CD4-positive, CD25-positive, alpha-beta regulatory T cell (primary cell): Measurements from ENCODE around the gene PCDH1. TPM values are rescaled to one million over a fixed set of nuclear protein-coding genes. Genes with fewer than 3 reads are reported as not detected.

Experiments used
- ATAC-seq, 2 donors: fragments of 150-1000 bp; cut with Tn5 transposase; one replicate each; pipeline ENCODE4 v1.10.0; 2021; ENCODE audit warnings: low read depth in 2 of 2, moderate number of reproducible peaks in 2 of 2, moderate library complexity in 1 of 2
- DNase-seq, 3 donors: peaks; one replicate each; pipeline versions ENCODE4 v3.0.0 to v3.0.0-alpha.2; 2012 to 2022; ENCODE audit warnings: mixed read lengths in 1 of 3
- H3K27ac ChIP-seq: one replicate; pipeline ENCODE4 v1.7.0; 2013; ENCODE audit warnings: mild to moderate bottlenecking, low read length; ENCODE audit not compliant: insufficient read depth, poor library complexity, severe bottlenecking
- H3K27me3 ChIP-seq: one replicate; pipeline ENCODE4 v1.7.0; 2013; ENCODE audit warnings: low read length; ENCODE audit not compliant: control insufficient read depth, insufficient read depth
- H3K36me3 ChIP-seq: one replicate; pipeline ENCODE4 v1.7.0; 2013; ENCODE audit warnings: mild to moderate bottlenecking, low read length, moderate library complexity; ENCODE audit not compliant: control insufficient read depth, insufficient read depth
- H3K4me1 ChIP-seq: 2 replicates; pipeline ENCODE4 v1.7.0; 2013; ENCODE audit warnings: mild to moderate bottlenecking, low read length; ENCODE audit not compliant: insufficient read depth, control insufficient read depth, poor library complexity, severe bottlenecking
- H3K4me3 ChIP-seq: one replicate; pipeline ENCODE4 v1.7.0; 2013; ENCODE audit warnings: low read depth, mild to moderate bottlenecking, low read length, moderate library complexity
- H3K9me3 ChIP-seq, 2 experiments: 1 replicate in 1 of 2; 2 replicates in 1 of 2; pipeline ENCODE4 v1.7.0; 2013; ENCODE audit warnings: low read length in 2 of 2, mild to moderate bottlenecking in 1 of 2, moderate library complexity in 1 of 2; ENCODE audit not compliant: control insufficient read depth in 2 of 2
- H3K27ac Mint-ChIP-seq, 3 donors: one replicate each; pipeline ENCODE4 v1.8.0; 2020 to 2022; ENCODE audit warnings: mild to moderate bottlenecking in 3 of 3, mixed read lengths in 3 of 3, moderate library complexity in 2 of 3
- H3K27me3 Mint-ChIP-seq: one replicate; pipeline ENCODE4 v1.8.0; 2022; ENCODE audit warnings: mild to moderate bottlenecking, mixed read lengths
- H3K36me3 Mint-ChIP-seq: one replicate; pipeline ENCODE4 v1.8.0; 2020; ENCODE audit warnings: mixed read lengths
- H3K4me1 Mint-ChIP-seq, 4 donors: one replicate each; pipeline ENCODE4 v1.8.0; 2020 to 2022; ENCODE audit warnings: mixed read lengths in 4 of 4, mild to moderate bottlenecking in 1 of 4
- H3K4me3 Mint-ChIP-seq, 4 donors: one replicate each; pipeline ENCODE4 v1.8.0; 2020 to 2022; ENCODE audit warnings: mild to moderate bottlenecking in 4 of 4, mixed read lengths in 4 of 4, moderate library complexity in 3 of 4
- H3K9me3 Mint-ChIP-seq, 7 donors: one replicate each; pipeline ENCODE4 v1.8.0; 2020 to 2022; ENCODE audit warnings: mixed read lengths in 7 of 7, mild to moderate bottlenecking in 3 of 7, moderate library complexity in 2 of 7
- polyA plus RNA-seq, 4 donors: library from polyadenylated mRNA; unstranded; fragments of 300-500 nt; fragmentation: Illumina TruSeq; gene quantifications; one replicate each; pipeline ENCODE4 v1.2.3, GENCODE V29; 2021
- total RNA-seq: library from RNA; stranded (reverse); gene quantifications from one replicate; pipeline ENCODE4 v1.2.3, GENCODE V29; 2022

PCDH1 gene
- total and polyA plus RNA-seq, 5 donors from 2014 or later, result 0.20 to 2.6 (median 1.3) TPM

DNA sequence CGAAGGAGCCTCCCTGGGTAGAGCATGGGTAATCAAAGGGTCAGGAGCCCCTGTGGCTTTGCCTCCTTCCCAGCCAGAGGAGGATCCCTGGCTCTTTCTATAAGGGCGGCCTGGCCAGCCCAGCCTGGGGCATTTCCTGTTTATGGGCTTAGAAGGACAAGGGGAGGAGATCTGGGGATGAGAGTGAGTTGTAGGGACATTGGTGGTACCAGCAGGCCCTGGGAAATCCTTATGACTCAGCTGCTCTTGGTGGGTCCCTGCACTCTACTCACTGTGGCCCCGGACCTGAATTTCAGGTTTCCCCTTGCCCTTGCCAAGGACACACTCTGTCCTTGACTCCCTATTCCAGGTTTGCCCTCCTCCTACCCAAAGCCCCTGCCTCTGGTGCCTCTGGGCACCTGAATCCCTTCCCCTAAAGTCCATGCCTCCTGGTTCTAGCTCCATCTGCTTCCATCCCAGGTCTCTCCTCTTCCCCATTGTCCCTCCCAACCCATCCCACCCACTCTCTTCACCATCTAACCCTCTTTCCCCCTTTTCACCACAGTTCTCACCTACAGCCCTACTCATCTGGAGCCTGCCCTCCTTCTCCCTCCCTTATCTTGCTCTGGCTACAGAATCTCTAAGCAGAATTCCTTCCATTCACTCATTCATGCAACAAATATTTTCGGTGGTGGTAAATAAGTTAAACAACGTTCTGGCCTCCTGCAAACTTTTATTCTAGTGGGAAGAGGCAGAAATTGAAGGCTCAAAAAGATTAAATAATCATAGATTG is 34.9 kb downstream of the PCDH1 start:
- peaks cover 2% of the 10 kb centered on the region for H3K27me3 ChIP-seq
- peak overlapping the region in 1 of 4 donors; percentile 58 for H3K4me3 Mint-ChIP-seq

DNA sequence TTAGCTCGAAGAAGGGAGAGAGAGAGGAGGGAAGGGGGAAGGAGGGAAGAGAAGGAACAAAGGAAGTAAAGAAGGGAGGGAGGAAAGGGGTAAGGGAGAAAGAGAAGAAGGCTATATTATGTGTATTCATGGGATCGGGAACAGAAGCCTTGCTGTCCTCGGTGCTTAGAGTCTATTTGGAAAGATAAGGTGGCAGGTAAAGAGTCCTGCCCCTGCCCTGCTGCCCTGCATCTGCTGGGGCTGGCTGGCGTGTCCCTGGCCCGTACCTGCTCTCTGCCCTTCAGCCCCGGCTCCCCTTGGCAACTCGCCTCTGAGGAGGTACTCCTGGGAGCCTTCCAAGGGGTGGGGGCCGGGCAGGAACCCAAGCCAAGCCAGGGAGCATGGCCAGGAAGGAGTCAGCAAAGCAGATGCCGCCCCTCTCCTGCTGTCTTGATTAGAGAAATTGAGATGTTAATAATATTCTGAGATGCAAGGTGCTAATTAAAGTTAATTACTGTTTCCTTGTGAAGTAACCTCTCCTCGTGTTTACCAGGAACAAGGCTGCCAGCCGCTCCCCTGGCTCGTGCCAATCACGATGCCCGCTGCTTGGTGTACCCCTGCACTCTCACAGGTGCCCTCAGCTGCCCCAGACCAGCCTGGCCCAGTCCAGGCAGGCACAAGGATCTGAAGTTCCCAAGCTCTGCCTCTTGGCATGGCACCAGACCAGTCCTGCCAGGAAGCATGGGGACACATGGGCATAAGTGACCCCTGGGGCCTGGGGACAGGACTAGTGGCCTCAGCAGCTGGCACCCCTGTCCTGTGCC is 36.6 kb downstream of the PCDH1 start:
- Mint-ChIP-seq H3K4me1 (peaks cover 0 to 7% (median 7%) of the 10 kb centered on the region in 4 donors), H3K36me3 (no peaks in the 10 kb centered on the region), H3K27ac (no peak overlapping the region), H3K27me3 (peaks cover 35% of the 10 kb centered on the region), H3K9me3 (no peaks in the 10 kb centered on the region), H3K4me3 (no peak overlapping the region)
- Histone ChIP-seq H3K27ac (no peak overlapping the region), H3K4me3 (no peak overlapping the region), H3K27me3 (peaks cover 2% of the 10 kb centered on the region), H3K36me3 (no peaks in the 10 kb centered on the region), H3K4me1 (no peaks in the 10 kb centered on the region), H3K9me3 (no peaks in the 10 kb centered on the region)
- DNase-seq, result no peak
- ATAC-seq, result no peak

More for the DNA sequence above, 34.9 kb downstream of the PCDH1 start:
- H3K27me3 Mint-ChIP-seq, result peaks cover 24% of the 10 kb centered on the region
- no peak for ATAC-seq
- H3K4me1 Mint-ChIP-seq, result peaks cover 0 to 10% (median 6%) of the 10 kb centered on the region in 4 donors
- H3K36me3 Mint-ChIP-seq, result no peaks in the 10 kb centered on the region
- H3K4me1 ChIP-seq, result no peaks in the 10 kb centered on the region
- H3K9me3 ChIP-seq, result no peaks in the 10 kb centered on the region
- H3K4me3 ChIP-seq, result no peak overlapping the region
- no peaks in the 10 kb centered on the region for H3K9me3 Mint-ChIP-seq
- H3K27ac Mint-ChIP-seq, result no peak overlapping the region
- no peak overlapping the region for H3K27ac ChIP-seq
- DNase-seq, result no peak
- no peaks in the 10 kb centered on the region for H3K36me3 ChIP-seq

DNA sequence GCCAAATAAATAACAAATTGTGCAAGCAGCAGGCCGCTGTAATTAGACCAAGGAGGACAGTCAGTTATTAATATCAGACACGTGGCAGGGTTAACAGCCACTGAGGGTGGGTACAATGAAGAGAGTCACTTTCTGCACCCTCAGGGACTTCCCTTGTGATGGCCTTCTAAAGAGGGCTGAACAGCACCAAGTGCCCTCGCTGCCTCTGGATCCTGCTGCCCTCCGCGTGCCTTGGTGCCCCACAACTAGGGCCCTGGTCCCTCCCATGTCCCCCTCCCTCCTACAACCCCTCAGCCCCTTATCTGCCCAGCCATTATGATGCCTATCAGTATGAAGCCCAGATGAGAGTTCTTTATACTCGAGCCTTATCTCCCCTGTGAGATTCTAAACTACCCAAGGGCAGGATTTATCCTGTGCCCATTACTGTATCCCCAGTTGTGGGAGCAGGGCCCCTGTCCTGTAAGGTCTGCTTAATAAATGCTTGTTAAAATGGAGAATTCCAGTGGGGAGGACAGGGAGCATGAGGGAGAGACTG is 37.3 kb downstream of the PCDH1 start:
- H3K27ac ChIP-seq, result no peak overlapping the region
- H3K4me3 ChIP-seq, result no peak overlapping the region
- no peaks in the 10 kb centered on the region for H3K9me3 ChIP-seq
- H3K27me3 Mint-ChIP-seq, result peaks cover 38% of the 10 kb centered on the region
- H3K4me1 ChIP-seq, result peaks cover 3% of the 10 kb centered on the region
- ATAC-seq, result no peak
- no peak overlapping the region for H3K4me3 Mint-ChIP-seq
- H3K27ac Mint-ChIP-seq, result no peak overlapping the region
- H3K9me3 Mint-ChIP-seq, result no peaks in the 10 kb centered on the region
- no peaks in the 10 kb centered on the region for H3K36me3 Mint-ChIP-seq
- DNase-seq, result no peak
- peaks cover 0 to 9% (median 5%) of the 10 kb centered on the region in 4 donors for H3K4me1 Mint-ChIP-seq
- H3K36me3 ChIP-seq, result no peaks in the 10 kb centered on the region
- peaks cover 2% of the 10 kb centered on the region for H3K27me3 ChIP-seq

DNA sequence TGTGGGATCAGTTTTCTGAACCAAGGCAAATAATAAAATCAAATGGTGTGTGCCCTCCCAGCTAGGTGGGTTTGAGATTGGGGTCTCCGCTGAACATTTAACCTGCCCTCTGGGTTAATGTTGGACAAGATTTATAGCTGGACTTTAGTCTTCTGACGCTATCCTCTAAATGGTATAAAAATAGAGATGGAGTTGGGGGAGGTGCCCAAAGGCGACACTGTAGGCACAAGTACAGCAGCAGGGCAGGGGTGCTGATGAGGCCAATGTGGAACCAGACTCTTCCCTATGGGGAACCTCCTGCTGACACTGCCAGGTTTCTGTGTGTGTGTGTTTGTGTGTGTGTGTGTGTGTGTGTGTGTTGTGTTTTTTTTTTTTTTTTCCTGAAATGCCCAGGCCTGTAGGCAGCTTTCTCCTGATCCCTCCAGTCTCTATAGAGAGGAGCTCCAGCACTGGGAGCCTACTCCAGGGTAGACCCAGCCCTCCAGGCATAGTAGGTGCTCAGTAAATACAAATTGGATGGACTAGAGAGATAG is 37.9 kb downstream of the PCDH1 start:
- Mint-ChIP-seq H3K4me1 (peaks cover 0 to 9% (median 3%) of the 10 kb centered on the region in 4 donors), H3K27me3 (peaks cover 37% of the 10 kb centered on the region), H3K36me3 (no peaks in the 10 kb centered on the region), H3K27ac (no peak overlapping the region), H3K9me3 (no peaks in the 10 kb centered on the region), H3K4me3 (no peak overlapping the region)
- Histone ChIP-seq H3K36me3 (no peaks in the 10 kb centered on the region), H3K4me1 (peaks cover 3% of the 10 kb centered on the region), H3K9me3 (no peaks in the 10 kb centered on the region), H3K27me3 (peaks cover 2% of the 10 kb centered on the region), H3K27ac (no peak overlapping the region), H3K4me3 (no peak overlapping the region)
- ATAC-seq, result no peak
- no peak for DNase-seq

DNA sequence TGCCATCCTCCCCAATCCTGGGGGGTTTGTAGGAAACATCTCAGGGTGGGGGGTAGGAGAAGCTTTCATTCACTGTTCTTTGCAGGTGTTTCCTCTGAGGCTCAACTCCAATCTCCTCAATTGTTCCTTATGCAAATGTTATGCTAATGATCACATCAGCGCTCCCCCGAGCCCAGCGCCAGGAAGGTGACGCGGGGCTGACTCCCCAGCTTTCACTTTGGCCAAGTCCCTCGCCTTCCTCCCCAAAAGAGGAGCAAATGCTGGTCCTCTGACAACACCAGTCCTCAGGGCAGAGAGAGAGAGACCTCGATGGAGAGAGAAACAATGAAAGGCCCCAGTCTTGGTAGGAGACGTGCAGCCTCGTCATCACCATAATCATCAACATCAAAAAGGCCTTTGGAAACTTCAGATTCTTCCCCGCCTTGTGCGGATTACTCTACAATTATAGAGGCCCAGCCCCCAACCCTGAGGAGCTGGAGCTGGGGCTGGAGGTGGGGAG is 39.1 kb downstream of the PCDH1 start:
- Mint-ChIP-seq H3K4me3 (no peak overlapping the region), H3K27me3 (peaks cover 27% of the 10 kb centered on the region)

DNA sequence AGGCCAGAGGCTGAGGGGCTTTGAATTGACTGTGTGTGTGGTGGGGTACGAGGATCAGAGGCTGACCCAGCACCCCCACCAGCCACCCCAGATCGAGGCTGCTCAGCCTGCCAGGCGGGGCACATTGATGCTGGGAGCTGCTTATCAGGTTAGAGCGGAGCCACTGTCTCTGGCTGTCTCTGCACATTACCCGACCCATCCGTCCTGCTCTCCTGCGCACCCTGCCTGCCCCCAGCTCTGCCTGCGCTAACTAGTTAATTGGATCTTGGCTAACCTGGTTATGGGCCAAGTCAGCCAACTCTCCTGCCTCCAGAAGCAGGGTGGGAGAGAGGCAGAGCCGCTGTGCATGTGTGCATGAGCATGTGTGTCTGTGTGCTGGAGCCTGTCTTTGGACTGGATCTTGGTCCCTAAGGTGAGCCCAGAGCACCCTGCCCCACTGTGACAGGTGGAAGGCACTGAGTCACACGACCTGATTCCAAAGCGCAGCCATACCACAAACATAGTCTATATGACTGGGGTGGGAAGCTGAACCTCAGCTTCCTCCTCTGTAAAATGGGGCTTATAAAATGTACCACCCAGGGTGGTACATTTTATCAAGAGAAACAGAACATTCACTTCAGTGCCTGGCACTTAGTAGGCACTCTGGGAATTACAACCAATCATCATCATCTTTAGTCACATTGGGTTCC is 39.7 kb downstream of the PCDH1 start:
- no peaks in the 10 kb centered on the region for H3K36me3 Mint-ChIP-seq
- H3K9me3 Mint-ChIP-seq, result no peaks in the 10 kb centered on the region
- Histone ChIP-seq H3K27ac (no peak overlapping the region), H3K4me3 (no peak overlapping the region), H3K4me1 (peaks cover 3% of the 10 kb centered on the region), H3K36me3 (no peaks in the 10 kb centered on the region), H3K9me3 (no peaks in the 10 kb centered on the region), H3K27me3 (peaks cover 2% of the 10 kb centered on the region)
- H3K27ac Mint-ChIP-seq, result no peak overlapping the region
- ATAC-seq (no peak), DNase-seq (no peak)
- H3K4me3 Mint-ChIP-seq, result no peak overlapping the region
- peaks cover 27% of the 10 kb centered on the region for H3K27me3 Mint-ChIP-seq
- H3K4me1 Mint-ChIP-seq, result peaks cover 0 to 9% (median 2%) of the 10 kb centered on the region in 4 donors

More for the DNA sequence above, 39.1 kb downstream of the PCDH1 start:
- Histone ChIP-seq H3K36me3 (no peaks in the 10 kb centered on the region), H3K4me1 (peaks cover 3% of the 10 kb centered on the region), H3K4me3 (no peak overlapping the region), H3K27me3 (peaks cover 2% of the 10 kb centered on the region), H3K27ac (no peak overlapping the region), H3K9me3 (no peaks in the 10 kb centered on the region)
- peaks cover 0 to 9% (median 2%) of the 10 kb centered on the region in 4 donors for H3K4me1 Mint-ChIP-seq
- H3K36me3 Mint-ChIP-seq, result no peaks in the 10 kb centered on the region
- ATAC-seq (no peak), DNase-seq (no peak)
- no peaks in the 10 kb centered on the region for H3K9me3 Mint-ChIP-seq
- no peak overlapping the region for H3K27ac Mint-ChIP-seq
